ENCODE results near the gene RIPOR3. TPM values are rescaled to one million over a fixed set of nuclear protein-coding genes. Genes with fewer than 3 reads are reported as not detected.

RIPOR3 gene
- total RNA-seq, 1 donor from 2014 or later: 0.41 TPM

DNA sequence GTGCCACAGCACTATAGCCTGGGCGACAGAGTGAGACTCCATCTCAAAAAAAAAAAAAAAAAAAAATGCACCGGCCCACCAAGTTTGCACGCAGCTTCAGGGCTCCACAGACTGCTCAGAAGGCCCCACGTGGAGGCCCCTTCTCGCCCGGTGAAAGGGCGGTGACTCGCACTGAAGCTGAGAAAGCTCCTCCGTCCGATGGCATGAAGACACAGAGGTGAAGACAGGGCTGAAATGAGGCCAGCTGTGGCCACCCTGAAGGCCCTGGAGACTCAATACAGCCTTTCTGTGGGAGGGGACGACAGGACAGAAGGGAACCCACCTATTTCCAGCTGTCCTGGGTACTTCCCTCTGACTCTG lies 97.1 kb downstream of the RIPOR3 start:
- no peak for DNase-seq (ENCODE audit: extremely low read depth, low read depth, low spot score)

DNA sequence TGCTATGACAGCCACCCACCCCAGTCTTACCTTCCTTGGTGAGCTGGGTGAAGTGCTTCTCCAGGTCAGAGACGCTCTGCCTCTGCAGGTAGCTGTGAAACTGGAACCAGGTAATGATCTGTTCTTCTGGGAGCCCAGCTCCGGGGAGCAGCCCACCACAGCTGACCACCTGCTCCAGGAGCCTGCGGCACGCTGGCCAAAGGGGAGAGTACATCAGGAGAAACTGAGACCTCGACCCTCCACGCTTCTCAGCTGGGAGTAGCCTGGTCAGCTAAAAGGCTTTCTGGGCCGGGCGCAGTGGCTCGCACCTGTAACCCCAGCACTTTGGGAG lies 98.4 kb downstream of the RIPOR3 start:
- no peak for DNase-seq (ENCODE audit: extremely low read depth, low read depth, low spot score)

DNA sequence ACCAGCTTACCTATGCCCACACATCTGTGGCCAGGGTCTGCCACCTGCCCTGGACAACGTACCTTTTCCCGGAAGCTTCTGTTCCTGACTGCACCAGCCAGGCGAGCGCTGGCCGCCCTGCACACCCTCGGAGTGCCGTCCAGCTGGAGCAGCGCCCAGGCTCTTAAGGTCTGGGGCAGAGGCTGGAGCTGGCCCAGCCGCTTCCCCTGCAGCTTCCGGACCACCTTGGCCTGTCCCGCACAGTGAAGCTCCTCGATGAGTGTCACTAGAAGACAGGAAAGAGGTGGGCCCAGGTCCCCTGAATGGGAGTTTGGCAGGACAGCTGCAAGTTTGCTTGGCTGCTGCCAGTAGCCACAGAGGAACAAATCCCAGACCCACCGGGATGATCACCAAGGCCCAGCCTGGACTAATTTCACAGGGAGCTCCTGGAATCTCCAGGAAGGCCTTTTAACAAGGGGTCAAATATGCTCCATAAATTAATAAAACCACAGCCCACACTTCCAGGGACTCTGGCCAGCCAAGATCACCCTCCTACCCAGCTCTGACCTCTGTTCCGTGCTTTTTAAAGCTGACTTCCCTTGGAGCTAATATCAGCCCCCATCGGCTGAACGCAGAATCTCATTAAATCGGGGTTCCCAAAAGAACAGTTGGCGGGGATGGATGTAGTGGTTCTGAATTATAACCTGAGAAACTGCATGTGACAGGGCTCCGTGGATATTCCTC lies 98.9 kb downstream of the RIPOR3 start:
- no peak for DNase-seq (ENCODE audit: extremely low read depth, low read depth, low spot score)

DNA sequence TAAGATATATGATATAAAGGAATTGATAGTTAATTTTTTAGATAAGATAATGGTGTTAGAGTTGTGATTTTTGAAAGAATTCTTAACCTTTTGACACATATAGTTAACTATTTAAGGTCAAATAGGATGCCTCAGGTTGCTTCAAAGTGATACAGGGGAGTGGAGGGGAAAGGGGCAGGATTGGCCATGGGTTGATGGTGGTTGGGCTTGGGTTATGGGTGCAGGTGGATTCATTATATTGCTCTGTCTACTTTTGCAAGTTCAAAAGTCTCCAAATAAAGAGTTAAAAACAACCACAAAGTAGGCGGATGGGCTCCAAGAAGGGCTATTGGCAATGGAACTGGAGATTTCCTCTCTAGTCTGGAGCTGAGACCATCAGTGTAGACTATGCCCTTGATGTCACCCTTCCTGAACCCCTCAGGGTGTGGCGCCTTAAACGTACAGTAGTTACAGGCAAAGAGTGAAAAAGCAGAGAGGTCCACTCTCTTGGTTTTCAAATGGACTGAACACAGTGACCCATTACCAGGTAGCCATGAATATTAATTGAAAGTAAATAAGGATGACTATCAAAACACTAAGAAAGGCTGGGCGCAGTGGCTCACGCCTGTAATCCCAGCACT lies 100.0 kb downstream of the RIPOR3 start:
- no peak for DNase-seq (ENCODE audit: extremely low read depth, low read depth, low spot score)

DNA sequence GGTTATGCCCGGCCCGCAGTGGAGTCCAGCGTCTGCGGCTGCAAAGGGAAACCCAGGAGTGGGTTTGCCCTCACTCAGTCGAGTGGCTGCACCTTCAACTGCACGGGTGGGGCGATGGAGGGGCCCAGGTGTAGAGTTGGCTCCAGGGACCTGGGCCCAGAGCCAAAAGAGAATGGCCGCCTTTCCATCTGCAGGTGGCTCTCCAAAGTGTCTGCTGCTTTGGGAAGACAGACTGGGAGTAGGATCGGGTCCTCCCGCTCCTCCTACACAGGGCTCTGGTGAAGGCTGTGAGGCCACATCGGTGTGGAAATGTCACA lies 101.0 kb downstream of the RIPOR3 start:
- DNase-seq (ENCODE audit: extremely low read depth, low read depth, low spot score): no peak

DNA sequence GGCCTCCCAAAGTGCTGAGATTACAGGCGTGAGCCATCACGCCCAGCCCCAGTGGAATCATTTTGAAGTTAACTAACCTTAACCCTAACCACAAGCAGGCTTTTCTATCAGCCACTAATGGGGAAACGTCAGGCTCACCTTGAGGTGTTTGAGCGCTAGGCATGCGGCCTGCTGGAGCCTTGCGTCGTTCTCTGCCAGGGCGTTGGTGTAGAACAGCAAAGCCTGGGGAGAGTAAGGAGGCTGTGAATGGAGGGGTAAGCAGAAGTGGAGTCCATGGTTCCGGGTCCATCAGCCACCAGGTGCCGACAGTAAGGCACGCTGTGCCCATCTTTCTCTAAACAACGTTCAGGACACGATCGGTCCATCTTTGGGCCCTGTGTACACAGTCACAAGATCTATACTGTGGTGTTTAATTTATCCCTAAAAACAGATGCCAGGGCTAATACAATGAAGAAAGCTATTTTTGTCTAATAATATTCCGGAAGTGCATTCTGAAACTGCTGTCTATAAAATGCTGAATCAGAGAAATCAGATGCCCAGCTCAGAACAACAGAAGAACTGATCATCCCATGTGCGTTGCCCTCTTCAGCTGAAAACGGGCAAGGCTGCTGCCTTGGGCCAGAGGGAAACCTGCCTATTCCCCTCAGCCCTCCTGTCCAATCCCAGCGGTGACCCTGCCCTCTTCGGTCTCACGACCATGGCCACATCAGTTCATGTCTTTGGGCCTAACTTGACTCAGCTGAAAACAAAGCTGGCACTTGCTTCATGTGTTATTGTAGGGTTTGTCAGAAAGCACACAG lies 101.6 kb downstream of the RIPOR3 start:
- DNase-seq (ENCODE audit: extremely low read depth, low read depth, low spot score): no peak

DNA sequence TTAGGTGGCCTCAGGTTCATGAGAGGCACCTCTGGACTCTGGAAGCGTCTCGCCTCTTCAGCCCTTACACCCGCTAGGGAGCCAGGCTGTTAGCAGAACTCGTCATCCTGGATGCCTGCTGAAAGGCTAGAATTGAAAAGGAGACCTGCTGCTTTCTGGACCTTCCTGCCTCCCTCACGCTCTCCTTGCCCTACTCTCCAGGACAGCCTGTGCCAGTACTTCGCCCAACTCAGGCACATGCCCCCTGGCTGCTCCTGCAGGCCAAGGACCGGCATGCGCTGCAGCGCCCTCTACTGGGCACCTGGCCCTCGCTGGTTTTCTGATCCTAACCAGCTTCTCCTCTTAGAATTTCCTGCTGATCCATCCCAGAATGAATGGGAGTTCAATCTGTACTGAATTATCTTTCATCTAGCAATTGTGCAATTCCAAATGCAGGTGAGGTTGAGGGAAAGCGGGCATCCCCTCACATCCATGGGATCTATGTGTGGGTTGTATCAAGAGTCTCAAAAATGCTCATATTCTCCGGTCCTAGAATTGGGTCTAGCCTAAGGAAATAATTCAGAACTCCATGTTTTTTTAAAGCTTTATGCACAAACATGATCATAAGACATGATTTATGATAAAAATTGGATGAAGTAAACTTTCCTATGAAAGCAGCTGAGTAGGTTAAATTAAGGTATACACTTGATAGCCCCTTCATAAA lies 103.2 kb downstream of the RIPOR3 start:
- no peak for DNase-seq (ENCODE audit: extremely low read depth, low read depth, low spot score)

DNA sequence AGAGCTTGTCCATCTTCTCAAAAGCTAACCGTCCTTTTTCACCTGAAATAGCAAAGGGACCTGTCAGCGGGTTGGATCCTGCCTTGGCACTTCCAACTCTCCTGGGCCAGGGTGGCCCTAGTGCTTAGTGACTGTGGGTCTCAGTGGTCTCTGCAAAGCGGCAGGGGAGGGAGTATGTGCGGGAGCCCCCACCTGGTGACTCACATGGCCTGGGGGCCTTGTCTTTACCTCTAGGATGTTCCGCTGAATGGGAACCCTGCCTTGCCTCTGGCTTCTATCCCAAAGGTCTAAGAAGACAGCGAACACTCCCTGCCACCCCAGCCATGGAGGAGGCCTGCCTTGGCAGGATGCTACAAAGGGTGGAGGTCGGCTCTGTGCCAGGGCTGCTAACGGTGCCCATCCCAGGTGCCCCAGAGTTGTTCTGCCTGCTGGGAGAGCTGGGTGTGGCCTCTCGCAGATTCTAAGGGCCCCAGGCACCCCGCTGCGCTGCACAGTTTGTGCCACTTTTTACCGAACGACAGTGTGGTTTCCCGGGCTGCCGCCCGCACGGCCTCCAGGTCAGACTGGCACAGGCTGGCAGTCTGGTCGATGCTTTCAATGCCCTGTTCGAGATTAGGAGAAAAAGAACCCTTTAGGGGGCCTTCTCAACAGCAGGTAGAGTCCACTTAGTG lies 103.9 kb downstream of the RIPOR3 start:
- no peak for DNase-seq (ENCODE audit: extremely low read depth, low read depth, low spot score)

DNA sequence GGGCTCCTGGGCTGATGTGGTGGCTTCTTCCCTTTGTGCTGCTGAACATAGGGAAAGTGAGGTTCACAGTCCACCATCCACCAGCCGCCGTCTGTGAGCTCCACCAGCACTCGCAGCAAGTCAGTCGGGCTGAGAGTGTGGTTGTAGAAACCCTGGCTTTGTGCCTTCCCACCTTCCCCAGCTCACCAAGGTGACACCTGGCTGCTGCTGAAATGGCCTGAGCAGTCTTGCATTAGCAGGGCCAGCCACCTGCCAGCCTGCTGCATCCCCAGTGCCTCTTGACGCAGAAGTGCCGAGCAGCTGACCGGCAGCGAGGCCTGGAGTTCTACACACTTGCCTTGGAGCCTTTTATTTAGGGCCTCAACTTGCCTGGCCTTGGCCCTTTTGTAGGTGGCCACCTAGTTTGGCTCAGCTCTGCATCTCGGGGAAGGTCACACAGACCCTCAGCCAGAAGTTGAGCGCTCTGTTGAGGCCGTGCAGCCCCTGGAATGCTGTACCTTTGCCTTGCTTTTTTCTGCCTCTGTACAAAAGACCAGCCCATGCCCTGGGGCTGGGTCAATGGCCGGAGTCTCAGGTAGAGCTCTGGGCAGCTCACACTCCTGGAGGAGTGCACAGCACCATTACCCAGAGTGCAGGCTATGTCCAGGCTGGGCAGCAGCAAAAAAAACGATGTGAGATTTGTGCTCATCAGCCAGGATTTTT lies 104.7 kb downstream of the RIPOR3 start:
- DNase-seq (ENCODE audit: extremely low read depth, low read depth, low spot score): no peak

DNA sequence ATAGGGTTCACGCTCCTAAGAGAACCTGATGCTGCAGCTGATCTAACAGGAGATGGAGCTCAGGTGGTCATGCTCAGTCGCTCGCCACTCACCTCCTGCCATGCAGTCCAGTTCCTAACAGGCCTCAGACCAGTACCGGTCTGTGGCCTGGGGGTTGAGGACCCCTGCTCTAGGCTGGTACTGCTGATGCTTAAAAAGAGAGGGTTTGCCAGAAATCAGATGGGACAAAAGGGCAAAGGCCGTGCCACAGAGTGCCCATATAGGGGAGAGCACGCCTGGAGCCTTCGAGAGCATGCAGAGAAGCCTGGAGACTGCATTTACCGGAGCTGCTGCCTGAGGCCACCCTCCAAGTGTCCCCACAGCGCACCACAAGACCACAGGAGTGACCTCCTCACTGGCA lies 105.7 kb downstream of the RIPOR3 start:
- no peak for DNase-seq (ENCODE audit: extremely low read depth, low read depth, low spot score)

DNA sequence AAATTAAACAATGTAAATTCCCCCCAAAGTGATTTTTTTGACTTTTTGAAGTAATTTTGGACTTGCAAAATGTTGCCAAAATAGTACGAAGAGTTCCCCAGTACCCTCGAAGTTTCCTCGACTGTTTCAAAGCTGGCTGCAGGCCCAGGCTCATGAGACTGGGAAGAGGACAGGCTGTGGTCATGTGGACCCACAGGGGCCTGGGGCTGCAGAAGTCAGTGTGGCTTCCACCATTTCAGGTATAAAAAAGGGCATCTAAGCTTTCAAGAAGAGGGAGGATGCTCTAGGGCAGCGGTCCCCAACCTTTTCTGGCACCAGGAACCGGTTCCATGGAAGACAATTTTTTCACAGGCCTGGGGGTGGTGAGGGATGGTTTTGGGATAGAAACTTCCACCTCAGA lies 106.1 kb downstream of the RIPOR3 start:
- DNase-seq (ENCODE audit: extremely low read depth, low read depth, low spot score): no peak

DNA sequence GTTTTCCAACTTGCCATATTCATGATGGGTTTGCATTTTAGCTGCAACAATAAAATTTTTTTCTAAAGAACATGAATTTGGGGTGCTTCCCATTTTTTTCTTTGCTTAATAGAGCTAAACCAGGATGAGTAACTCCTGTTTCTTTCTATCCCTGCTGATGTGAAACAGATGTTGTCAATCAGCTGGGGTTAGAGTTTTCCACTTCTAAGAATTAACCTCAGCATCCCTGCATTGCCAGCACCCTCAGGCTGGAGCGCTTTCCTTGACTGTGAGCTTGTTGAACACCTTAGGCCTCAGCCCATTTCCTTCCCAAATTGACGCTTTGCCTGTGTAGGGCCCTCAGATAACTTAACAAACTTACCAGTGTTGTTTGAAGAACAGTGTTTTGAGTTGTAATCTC lies 106.7 kb downstream of the RIPOR3 start:
- no peak for DNase-seq (ENCODE audit: extremely low read depth, low read depth, low spot score)

DNA sequence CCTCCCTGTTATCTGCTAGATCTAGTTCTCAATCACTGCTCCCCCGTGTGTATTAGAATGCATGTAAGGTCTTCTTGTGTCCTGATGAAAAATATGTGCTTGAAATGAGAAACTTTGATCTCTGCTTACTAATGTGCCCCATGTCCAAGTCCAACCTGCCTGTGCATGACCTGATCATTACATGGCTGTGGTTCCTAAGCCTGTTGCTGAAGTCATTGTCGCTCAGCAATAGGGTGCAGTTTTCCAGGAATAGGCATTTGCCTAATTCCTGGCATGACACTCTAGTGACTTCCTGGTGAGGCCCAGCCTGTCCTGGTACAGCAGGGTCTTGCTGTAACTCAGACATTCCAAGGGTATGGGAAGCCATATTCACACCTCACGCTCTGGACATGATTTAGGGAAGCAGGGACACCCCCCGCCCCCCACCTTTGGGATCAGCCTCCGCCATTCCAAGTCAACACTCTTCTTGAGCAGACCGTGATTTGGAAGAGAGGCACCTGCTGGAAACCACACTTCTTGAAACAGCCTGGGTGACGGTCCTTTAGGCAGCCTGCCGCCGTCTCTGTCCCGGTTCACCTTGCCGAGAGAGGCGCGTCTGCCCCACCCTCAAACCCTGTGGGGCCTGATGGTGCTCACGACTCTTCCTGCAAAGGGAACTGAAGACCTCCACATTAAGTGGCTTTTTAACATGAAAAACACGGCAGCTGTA lies 107.7 kb downstream of the RIPOR3 start:
- DNase-seq (ENCODE audit: extremely low read depth, low read depth, low spot score): no peak

DNA sequence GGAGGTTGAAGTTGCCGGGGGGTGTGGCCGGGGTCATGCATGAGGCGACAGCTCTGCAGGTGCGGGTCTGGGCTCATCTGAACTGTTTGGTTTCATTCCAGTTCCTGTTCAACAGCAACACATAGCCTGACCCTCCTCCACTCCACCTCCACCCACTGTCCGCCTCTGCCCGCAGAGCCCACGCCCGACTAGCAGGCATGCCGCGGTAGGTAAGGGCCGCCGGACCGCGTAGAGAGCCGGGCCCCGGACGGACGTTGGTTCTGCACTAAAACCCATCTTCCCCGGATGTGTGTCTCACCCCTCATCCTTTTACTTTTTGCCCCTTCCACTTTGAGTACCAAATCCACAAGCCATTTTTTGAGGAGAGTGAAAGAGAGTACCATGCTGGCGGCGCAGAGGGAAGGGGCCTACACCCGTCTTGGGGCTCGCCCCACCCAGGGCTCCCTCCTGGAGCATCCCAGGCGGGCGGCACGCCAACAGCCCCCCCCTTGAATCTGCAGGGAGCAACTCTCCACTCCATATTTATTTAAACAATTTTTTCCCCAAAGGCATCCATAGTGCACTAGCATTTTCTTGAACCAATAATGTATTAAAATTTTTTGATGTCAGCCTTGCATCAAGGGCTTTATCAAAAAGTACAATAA lies 108.6 kb downstream of the RIPOR3 start:
- no peak for DNase-seq (ENCODE audit: extremely low read depth, low read depth, low spot score)

DNA sequence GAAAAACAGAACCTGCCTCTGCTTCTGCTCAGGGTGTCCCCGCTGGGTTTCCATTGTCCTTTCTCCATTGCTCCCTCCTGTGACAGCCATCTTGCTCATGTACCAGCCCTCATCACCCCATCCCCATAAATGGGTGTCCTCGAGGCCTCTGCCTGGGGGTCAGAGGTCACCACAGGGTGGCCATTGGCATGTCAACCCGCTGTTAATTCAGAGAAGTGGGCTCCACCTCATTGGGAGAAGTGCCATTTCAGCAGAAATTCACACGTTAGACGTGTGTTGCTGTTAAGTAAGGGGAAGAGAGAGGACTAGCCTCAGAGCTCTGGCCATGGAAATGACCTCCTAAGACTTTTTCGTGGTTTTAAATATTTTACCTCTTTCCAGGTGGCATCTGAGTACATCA lies 109.2 kb downstream of the RIPOR3 start:
- DNase-seq (ENCODE audit: extremely low read depth, low read depth, low spot score): no peak

DNA sequence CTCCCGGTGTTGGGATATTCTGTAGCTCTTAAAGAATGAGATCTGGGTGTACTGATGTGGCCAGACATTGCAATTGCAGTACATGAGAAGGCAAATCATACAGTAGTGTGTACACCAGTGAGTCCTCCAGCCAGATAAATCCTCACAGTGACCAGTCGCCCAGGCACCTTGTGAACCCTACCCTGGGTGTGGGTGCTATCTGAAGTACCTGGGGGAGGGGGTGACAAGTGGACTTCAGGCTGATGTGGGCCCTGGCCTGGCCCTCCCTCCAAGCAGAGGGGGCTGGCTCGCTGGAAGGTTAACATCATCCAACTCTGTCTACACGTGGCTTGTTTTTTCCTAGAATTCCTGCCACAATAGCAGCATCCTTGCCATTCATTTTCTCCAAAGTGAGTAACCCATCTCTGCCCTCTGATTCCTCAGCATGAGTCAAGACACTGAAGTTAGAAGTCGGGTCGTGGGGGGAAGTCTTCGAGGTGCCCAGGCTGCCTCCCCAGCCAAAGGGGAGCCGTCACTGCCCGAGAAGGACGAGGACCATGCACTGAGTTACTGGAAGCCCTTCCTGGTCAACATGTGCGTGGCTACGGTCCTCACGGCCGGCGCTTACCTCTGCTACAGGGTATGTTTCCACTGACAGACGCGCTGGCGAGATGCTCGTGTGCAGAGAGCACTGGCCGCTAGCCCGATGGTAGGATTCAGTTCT lies 110.3 kb downstream of the RIPOR3 start:
- no peak for DNase-seq (ENCODE audit: extremely low read depth, low read depth, low spot score)

DNA sequence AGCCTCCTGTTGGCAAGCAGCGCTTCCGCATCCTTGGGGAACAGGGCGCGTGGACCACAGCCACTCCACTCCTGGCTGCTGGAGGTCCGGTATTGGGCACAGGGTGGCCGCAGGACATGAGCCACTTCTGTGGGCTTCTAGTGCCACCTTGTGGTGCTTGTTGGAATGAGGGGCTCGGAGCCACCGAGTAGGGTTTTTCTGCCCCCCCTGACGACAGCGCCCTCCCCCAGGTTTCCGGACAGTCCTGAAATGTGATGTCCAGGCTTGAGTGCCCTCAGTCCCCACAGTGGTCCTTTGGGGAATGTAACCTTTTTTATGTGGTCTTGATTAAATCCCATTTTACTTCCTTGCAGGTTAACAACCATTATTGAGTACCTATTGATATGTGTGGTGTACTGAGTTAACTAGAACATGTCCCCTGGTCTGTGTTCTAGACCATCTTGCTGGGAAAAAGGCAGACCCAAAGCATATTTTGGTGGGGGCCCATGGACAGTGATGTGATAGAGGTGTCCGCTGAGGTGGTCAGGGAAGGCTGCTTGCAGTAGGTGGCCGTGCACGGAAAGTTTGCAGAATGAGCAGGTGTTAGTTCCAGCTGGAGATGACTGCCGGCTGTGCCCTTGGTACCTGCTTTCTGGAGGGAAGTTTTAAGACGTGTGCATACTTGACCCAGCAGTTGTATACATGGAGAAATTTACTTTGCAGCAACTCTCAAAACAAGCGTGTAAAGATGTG lies 111.2 kb downstream of the RIPOR3 start:
- no peak for DNase-seq (ENCODE audit: extremely low read depth, low read depth, low spot score)

DNA sequence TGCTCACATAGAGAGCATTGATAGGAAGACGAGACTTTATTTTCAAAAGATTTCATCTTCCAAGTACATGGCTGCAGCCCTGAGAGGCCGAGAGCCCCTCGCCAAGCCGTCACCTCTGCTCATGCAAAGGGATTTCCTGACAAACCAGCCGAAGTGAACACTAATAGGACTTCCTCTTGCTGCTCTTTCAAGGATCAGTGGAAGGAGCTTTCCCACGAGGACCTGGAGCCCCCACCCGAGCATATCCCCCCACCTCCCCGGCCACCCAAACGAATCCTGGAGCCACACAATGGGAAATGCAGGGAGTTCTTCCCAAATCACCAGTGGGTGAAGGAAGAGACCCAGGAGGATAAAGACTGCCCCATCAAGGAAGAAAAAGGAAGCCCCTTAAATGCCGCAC lies 111.8 kb downstream of the RIPOR3 start:
- DNase-seq (ENCODE audit: extremely low read depth, low read depth, low spot score): no peak
